Measurements from ENCODE around the gene CCDC59. TPM values are rescaled to one million over a fixed set of nuclear protein-coding genes. Genes with fewer than 3 reads are reported as not detected.

CCDC59 gene
- polyA plus RNA-seq, 1 donor from 2014 or later = 64.5 TPM

- Histone ChIP-seq H3K27ac (ENCODE audit: low read length) (no peak overlapping the region), H3F3A (ENCODE audit: insufficient read depth, low read length, poor library complexity, severe bottlenecking) (no peaks in the 10 kb centered on the region), H4K20me1 (ENCODE audit: insufficient read depth) (no peaks in the 10 kb centered on the region), H3K9me3 (ENCODE audit: low read length) (no peaks in the 10 kb centered on the region), H3K4me3 (ENCODE audit: low read length) (no peak overlapping the region), H3K36me3 (ENCODE audit: insufficient read depth, low read length) (no peaks in the 10 kb centered on the region), H3K79me2 (replicated peaks; ENCODE audit: insufficient read depth, low read length) (peaks cover 3% of the 10 kb centered on the region), H3K4me2 (ENCODE audit: low read length) (no peak overlapping the region), H2AFZ (ENCODE audit: low read depth, low read length) (no peak overlapping the region), H3K9ac (ENCODE audit: low read length) (no peak overlapping the region), H3K9me2 (ENCODE audit: insufficient read depth, low read length) (no peaks in the 10 kb centered on the region), H3K27me3 (ENCODE audit: insufficient read depth, low read depth, low read length) (no peaks in the 10 kb centered on the region)
- TF ChIP-seq, protein P1, sequence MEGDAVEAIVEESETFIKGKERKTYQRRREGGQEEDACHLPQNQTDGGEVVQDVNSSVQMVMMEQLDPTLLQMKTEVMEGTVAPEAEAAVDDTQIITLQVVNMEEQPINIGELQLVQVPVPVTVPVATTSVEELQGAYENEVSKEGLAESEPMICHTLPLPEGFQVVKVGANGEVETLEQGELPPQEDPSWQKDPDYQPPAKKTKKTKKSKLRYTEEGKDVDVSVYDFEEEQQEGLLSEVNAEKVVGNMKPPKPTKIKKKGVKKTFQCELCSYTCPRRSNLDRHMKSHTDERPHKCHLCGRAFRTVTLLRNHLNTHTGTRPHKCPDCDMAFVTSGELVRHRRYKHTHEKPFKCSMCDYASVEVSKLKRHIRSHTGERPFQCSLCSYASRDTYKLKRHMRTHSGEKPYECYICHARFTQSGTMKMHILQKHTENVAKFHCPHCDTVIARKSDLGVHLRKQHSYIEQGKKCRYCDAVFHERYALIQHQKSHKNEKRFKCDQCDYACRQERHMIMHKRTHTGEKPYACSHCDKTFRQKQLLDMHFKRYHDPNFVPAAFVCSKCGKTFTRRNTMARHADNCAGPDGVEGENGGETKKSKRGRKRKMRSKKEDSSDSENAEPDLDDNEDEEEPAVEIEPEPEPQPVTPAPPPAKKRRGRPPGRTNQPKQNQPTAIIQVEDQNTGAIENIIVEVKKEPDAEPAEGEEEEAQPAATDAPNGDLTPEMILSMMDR (IDR thresholded peaks at IDR 0.05; ENCODE audit: poor library complexity, severe bottlenecking) = no peak
- no peak for TF ChIP-seq EP300 (conservative IDR thresholded peaks at IDR 0.05; ENCODE audit: poor library complexity, severe bottlenecking)
- TF ChIP-seq POLR2AphosphoS5 (IDR thresholded peaks at IDR 0.05) = no peak
Measured at GRCh38 chr12:82366197-82366596, 8.0 kb upstream of the CCDC59 start.

- no peaks in the 10 kb centered on the region for H3K36me3 ChIP-seq (ENCODE audit: insufficient read depth, low read length)
- H4K20me1 ChIP-seq (ENCODE audit: insufficient read depth) = no peaks in the 10 kb centered on the region
- peaks cover 13% of the 10 kb centered on the region for H3K79me2 ChIP-seq (replicated peaks; ENCODE audit: insufficient read depth, low read length)
- H2AFZ ChIP-seq (ENCODE audit: low read depth, low read length) = no peak overlapping the region
- no peak overlapping the region for H3K4me3 ChIP-seq (ENCODE audit: low read length)
- no peaks in the 10 kb centered on the region for H3K27me3 ChIP-seq (ENCODE audit: insufficient read depth, low read depth, low read length)
- no peak overlapping the region for H3K27ac ChIP-seq (ENCODE audit: low read length)
- TF ChIP-seq EZH2 (IDR thresholded peaks at IDR 0.05; ENCODE audit: borderline replicate concordance, insufficient read depth, low read length, poor library complexity, severe bottlenecking) = no peak
- TF ChIP-seq EP300 (conservative IDR thresholded peaks at IDR 0.05; ENCODE audit: poor library complexity, severe bottlenecking) = no peak
- TF ChIP-seq, protein P1 (IDR thresholded peaks at IDR 0.05; ENCODE audit: poor library complexity, severe bottlenecking) = no peak
- no peak for TF ChIP-seq SMC3 (conservative IDR thresholded peaks at IDR 0.05; ENCODE audit: poor library complexity)
- TF ChIP-seq TAF1 (IDR thresholded peaks at IDR 0.05; ENCODE audit: low read depth) = no peak
- H3K9me3 ChIP-seq (ENCODE audit: low read length) = no peaks in the 10 kb centered on the region
- H3F3A ChIP-seq (ENCODE audit: insufficient read depth, low read length, poor library complexity, severe bottlenecking) = no peaks in the 10 kb centered on the region
- H3K4me2 ChIP-seq (ENCODE audit: low read length) = no peak overlapping the region
- H3K9me2 ChIP-seq (ENCODE audit: insufficient read depth, low read length) = no peaks in the 10 kb centered on the region
- H3K9ac ChIP-seq (ENCODE audit: low read length) = no peak overlapping the region
Measured at GRCh38 chr12:82363990-82364389, 5.8 kb upstream of the CCDC59 start.

- Histone ChIP-seq H2AFZ (ENCODE audit: low read depth, low read length) (no peak overlapping the region), H3K9ac (ENCODE audit: low read length) (no peak overlapping the region), H3K9me3 (ENCODE audit: low read length) (no peaks in the 10 kb centered on the region), H3F3A (ENCODE audit: insufficient read depth, low read length, poor library complexity, severe bottlenecking) (no peaks in the 10 kb centered on the region), H3K4me2 (ENCODE audit: low read length) (no peak overlapping the region), H3K4me3 (ENCODE audit: low read length) (no peak overlapping the region), H4K20me1 (ENCODE audit: insufficient read depth) (no peaks in the 10 kb centered on the region), H3K79me2 (replicated peaks; ENCODE audit: insufficient read depth, low read length) (peaks cover 31% of the 10 kb centered on the region), H3K36me3 (ENCODE audit: insufficient read depth, low read length) (no peaks in the 10 kb centered on the region), H3K27ac (ENCODE audit: low read length) (no peak overlapping the region), H3K27me3 (ENCODE audit: insufficient read depth, low read depth, low read length) (no peaks in the 10 kb centered on the region), H3K9me2 (ENCODE audit: insufficient read depth, low read length) (no peaks in the 10 kb centered on the region)
- TF ChIP-seq, protein P1 (IDR thresholded peaks at IDR 0.05; ENCODE audit: poor library complexity, severe bottlenecking) = no peak
- TF ChIP-seq MXI1 (conservative IDR thresholded peaks at IDR 0.05; ENCODE audit: poor library complexity, severe bottlenecking) (no peak), EP300 (conservative IDR thresholded peaks at IDR 0.05; ENCODE audit: poor library complexity, severe bottlenecking) (no peak), POLR2AphosphoS5 (IDR thresholded peaks at IDR 0.05) (no peak), SMC3 (conservative IDR thresholded peaks at IDR 0.05; ENCODE audit: poor library complexity) (no peak), REST (IDR thresholded peaks at IDR 0.05; ENCODE audit: borderline replicate concordance) (no peak), EZH2 (IDR thresholded peaks at IDR 0.05; ENCODE audit: borderline replicate concordance, insufficient read depth, low read length, poor library complexity, severe bottlenecking) (no peak), TAF1 (IDR thresholded peaks at IDR 0.05; ENCODE audit: low read depth) (no peak), RAD21 (conservative IDR thresholded peaks at IDR 0.05) (no peak)
Measured at GRCh38 chr12:82361461-82361915, 3.3 kb upstream of the CCDC59 start.
